Omental fat pad (tissue), 4 donors: ENCODE results near the gene LHX4. TPM values are rescaled to one million over a fixed set of nuclear protein-coding genes. Genes with fewer than 3 reads are reported as not detected.

Experiments used
- ATAC-seq: fragments of 150-250 bp; one replicate; pipeline ENCODE4 v1.9.1; 2016; ENCODE audit warnings: mild to moderate bottlenecking, moderate library complexity; ENCODE audit not compliant: low FRiP score
- DNase-seq: peaks from one replicate; pipeline ENCODE4 v3.0.0-alpha.2; 2019; ENCODE audit warnings: low spot score
- CTCF ChIP-seq, 3 donors: fragments of 450-650 bp; IDR thresholded peaks; one replicate each; pipeline ENCODE4 v1.5.1; 2016 to 2017; ENCODE audit warnings: antibody characterized with exemption in 3 of 3, mild to moderate bottlenecking in 3 of 3, moderate library complexity in 2 of 3
- total RNA-seq, 4 donors: library from RNA; depleted of rRNA; stranded (reverse); fragments of >200 nt; gene quantifications; one replicate each; pipeline ENCODE4 v1.1.0, GENCODE V29; 2016

The LHX4 gene
- total RNA-seq, 4 donors from 2014 or later = 0.16 to 0.28 TPM; not detected in 2

- ATAC-seq = no peak
- no peak for TF ChIP-seq CTCF (IDR thresholded peaks at IDR 0.05)
- DNase-seq = no peak
These were observed 1.4 kb downstream of the LHX4 start for GRCh38 chr1:180231506-180231921.

DNA sequence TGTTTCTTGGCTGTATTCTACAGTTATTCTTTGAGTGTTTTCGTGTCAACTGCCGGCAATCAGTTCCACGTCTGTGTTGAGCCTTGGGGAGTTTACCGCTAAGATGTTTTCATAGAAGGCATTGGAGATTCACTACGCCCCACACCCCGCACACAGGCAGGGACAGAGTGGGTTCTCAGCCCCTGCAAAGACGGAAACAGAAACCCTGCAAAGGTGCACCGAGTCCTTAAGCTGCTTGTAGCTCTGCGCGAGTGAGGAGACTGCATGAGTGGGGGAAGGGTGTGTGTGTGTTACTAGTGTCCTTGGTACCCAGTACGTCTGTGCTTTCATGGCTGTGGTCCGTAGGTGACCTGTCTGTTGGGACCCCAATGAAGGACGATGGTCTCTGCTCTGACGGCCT is 1.9 kb downstream of the LHX4 start:
- no peak for DNase-seq
- ATAC-seq = no peak
- TF ChIP-seq CTCF (IDR thresholded peaks at IDR 0.05) = no peak

- DNase-seq (no peak), ATAC-seq (no peak)
- TF ChIP-seq CTCF (IDR thresholded peaks at IDR 0.05) = no peak
These were observed 2.5 kb downstream of the LHX4 start for GRCh38 chr1:180232521-180233043.

DNA sequence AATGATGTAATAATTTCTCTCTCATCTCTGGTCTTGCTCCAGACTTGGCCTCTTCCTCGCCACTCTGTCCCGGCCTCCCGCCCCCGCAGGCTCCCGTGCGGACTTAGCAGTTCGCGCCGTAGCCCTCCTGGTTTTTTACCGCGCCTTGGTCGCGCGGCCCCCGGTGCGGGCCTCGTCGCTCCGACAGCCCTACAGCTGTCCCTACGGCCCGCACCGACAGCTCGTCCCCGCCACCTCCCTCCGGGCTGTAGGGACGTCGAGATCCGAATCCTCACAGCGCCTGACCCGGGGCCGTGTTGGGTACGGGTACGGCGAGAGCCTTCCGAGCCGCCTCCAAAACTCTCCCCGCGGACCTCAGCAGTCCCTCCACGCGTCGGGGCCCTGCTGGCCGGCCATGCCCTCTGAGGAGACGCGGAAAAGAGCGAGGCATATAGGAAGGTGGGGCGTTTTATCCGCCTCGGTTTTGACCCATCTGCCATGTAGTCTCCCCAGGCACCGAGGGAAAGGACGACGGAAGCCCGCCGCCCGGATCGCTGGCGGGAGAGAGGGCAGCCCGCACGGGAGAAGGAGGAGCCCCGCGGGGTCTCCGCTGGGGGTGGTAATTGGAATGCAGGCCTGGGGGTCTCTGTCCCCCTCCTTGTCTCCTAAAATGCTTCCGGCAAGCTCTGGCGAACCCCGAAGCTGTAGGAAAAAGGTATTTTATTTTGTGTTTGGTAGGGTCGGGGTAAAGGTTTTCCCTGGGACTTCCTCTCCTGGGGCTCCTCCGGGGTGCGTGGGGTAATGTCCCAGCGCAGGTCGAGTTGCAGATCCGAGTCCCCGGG is 3.3 kb downstream of the LHX4 start:
- DNase-seq = no peak
- ATAC-seq = no peak
- TF ChIP-seq CTCF (IDR thresholded peaks at IDR 0.05) = no peak

GRCh38 chr1:180234369-180235076 is 4.5 kb downstream of the LHX4 start:
- ATAC-seq = no peak
- DNase-seq = no peak
- no peak for TF ChIP-seq CTCF (IDR thresholded peaks at IDR 0.05)

DNA sequence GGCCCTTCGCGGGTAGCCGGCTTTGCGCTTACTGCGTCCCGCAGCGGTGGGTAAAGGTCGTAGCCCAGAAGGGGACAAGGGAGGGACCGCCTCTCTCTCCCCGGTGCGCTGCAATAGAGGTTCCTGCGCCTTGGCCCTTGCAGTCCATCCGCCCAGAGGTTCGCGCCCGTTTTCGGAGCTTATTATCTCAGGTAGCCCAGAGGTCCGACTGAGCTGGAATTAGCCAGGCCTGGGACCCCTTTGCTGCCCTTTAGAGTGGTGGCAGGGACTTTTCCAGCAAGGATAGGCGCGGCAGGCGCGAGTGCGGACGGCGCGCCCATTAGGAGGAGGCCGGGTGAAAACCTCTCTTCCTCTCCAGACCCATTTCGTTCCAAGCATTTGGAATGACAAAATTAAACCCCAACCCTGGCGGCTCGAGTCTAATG is 5.0 kb downstream of the LHX4 start:
- ATAC-seq (no peak), DNase-seq (no peak)
- no peak for TF ChIP-seq CTCF (IDR thresholded peaks at IDR 0.05)
